Ovary (tissue), 9 donors: ENCODE data around the gene TTLL3. TPM values are rescaled to one million over a fixed set of nuclear protein-coding genes. Genes with fewer than 3 reads are reported as not detected.

ENCODE experiments used
- DNase-seq, 5 donors: peaks; one replicate each; pipeline ENCODE4 v3.0.0-alpha.2; 2019 to 2020
- H3K27ac ChIP-seq, 2 donors: fragments of 200-600 bp; one replicate each; pipeline versions ENCODE4 v1.5.1 to v1.8.0; 2019 to 2022
- H3K27me3 ChIP-seq: fragments of 200-600 bp; one replicate; pipeline ENCODE4 v1.8.0; 2022
- H3K36me3 ChIP-seq: fragments of 200-600 bp; sonication (generic); one replicate; pipeline ENCODE4 v1.5.1; 2019
- H3K4me1 ChIP-seq: one replicate; pipeline ENCODE4 v1.8.1; 2013; ENCODE audit warnings: mild to moderate bottlenecking, moderate library complexity; ENCODE audit not compliant: insufficient read depth
- H3K4me3 ChIP-seq: fragments of 200-600 bp; sonication (generic); one replicate; pipeline ENCODE4 v1.5.1; 2017
- H3K9me3 ChIP-seq, 2 donors: fragments of 200-600 bp in 1 of 2; sonication (generic) in 1 of 2; one replicate each; pipeline versions ENCODE4 v1.5.1 to v1.8.1; 2013 to 2019; ENCODE audit warnings: mild to moderate bottlenecking in 1 of 2, moderate library complexity in 1 of 2
- CTCF ChIP-seq, 3 donors: fragments of 450-650 bp in 2 of 3; fragments of 200-600 bp in 1 of 3; IDR thresholded peaks; one replicate each; pipeline versions ENCODE4 v1.5.1 to v1.8.0; 2016 to 2022; ENCODE audit warnings: antibody characterized with exemption in 3 of 3, mild to moderate bottlenecking in 1 of 3
- EP300 ChIP-seq: sonication (generic); formaldehyde crosslinking; IDR thresholded peaks from one replicate; pipeline ENCODE4 v1.6.1; 2017; ENCODE audit warnings: antibody characterized with exemption
- POLR2A ChIP-seq: fragments of 450-650 bp; IDR thresholded peaks from one replicate; pipeline ENCODE4 v1.6.1; 2017; ENCODE audit warnings: antibody characterized with exemption, mild to moderate bottlenecking, moderate library complexity
- WGBS, 3 donors: extraction: QIAGEN DNeasy Blood & Tissue Kit in 1 of 3; methylation state at CpG; one replicate each; pipeline versions ENCODE4 v1.1.5 to v1.1.7; 2013 to 2017; 5-methylcytosine and 5-hydroxymethylcytosine counted together
- intact Hi-C, 4 donors: fragments of 100-400 bp; cut with DNase I; formaldehyde crosslinking; loops; one replicate each; pipeline versions ENCODE4 v1.11.0 to v1.15.1; 2022 to 2023
- polyA plus RNA-seq, 2 donors: library from polyadenylated mRNA; stranded (reverse); fragments of 200-250 nt in 1 of 2; fragments of 350-450 nt in 1 of 2; fragmentation: Illumina TruSeq in 1 of 2; extraction: RNeasy Lipid Tissue Mini Kit (QIAGEN cat#74804) in 1 of 2; gene quantifications; one replicate each; pipeline ENCODE4 v1.2.3, GENCODE V29; 2013 to 2014
- total RNA-seq, 7 donors: library from RNA; depleted of rRNA in 2 of 7; stranded (reverse); fragments of >200 nt in 2 of 7; fragmentation: NEBNext Ultra II Directional in 3 of 7; extraction: Animal tissue kit (Norgen Biotek cat#: 25700) in 3 of 7; gene quantifications; one replicate each; pipeline versions ENCODE4 v1.1.0 to v1.2.4, GENCODE V29; 2016 to 2023
- donor health status: DM: no; HTN: no; CAD: no; lungs with moderate emphysema.
- donor health status: DM: no; HTN: no; CAD: no.
- donor health status: Bipolar disorder and iron deficiency.
- donor health status: DM: yes; HTN: yes; CAD: no.
- donor health status: DM: no; HTN: no; CAD: no.
- donor health status: DM: yes; HTN: yes; CAD: no.

TTLL3 gene
- total and polyA plus RNA-seq, 9 donors = 43.0 to 94.4 (median 62.0) TPM

- WGBS, 3 donors = 91 to 95% (median 92%) methylated on average over 9 of the region's 9 CpGs
These were observed 2.9 kb downstream of the TTLL3 start for GRCh38 chr3:9812870-9813483.

GRCh38 chr3:9815986-9816385, 5.9 kb downstream of the TTLL3 start:
- H3K4me3 ChIP-seq = no peak overlapping the region
- no peak overlapping the region for H3K27ac ChIP-seq
- no peak for TF ChIP-seq EP300
- TF ChIP-seq POLR2A = no peak
- TF ChIP-seq CTCF (IDR thresholded peaks at IDR 0.05) = no peak
- no peaks in the 10 kb centered on the region for H3K36me3 ChIP-seq
- no peak for DNase-seq
- no peaks in the 10 kb centered on the region for H3K9me3 ChIP-seq
- peaks cover 2% of the 10 kb centered on the region for H3K4me1 ChIP-seq
- H3K27me3 ChIP-seq = no peaks in the 10 kb centered on the region
- intact Hi-C loops = no loop called here
- 88 to 89% (median 88%) methylated on average over 9 of the region's 9 CpGs for WGBS, 3 donors

More at GRCh38 chr3:9812870-9813483, 2.9 kb downstream of the TTLL3 start:
- no peak for DNase-seq
- Histone ChIP-seq H3K27me3 (no peaks in the 10 kb centered on the region), H3K4me3 (no peak overlapping the region), H3K36me3 (no peaks in the 10 kb centered on the region), H3K9me3 (no peaks in the 10 kb centered on the region), H3K4me1 (peaks cover 8% of the 10 kb centered on the region), H3K27ac (no peak overlapping the region)
- intact Hi-C loops = no loop called here
- no peak for TF ChIP-seq EP300

GRCh38 chr3:9817436-9817835, 7.4 kb downstream of the TTLL3 start:
- Histone ChIP-seq H3K36me3 (no peaks in the 10 kb centered on the region), H3K4me1 (no peaks in the 10 kb centered on the region), H3K4me3 (no peak overlapping the region), H3K9me3 (no peaks in the 10 kb centered on the region), H3K27me3 (no peaks in the 10 kb centered on the region), H3K27ac (no peak overlapping the region)
- WGBS, 3 donors = 87 to 92% (median 92%) methylated on average over 6 of the region's 6 CpGs
- intact Hi-C loops = no loop called here
- TF ChIP-seq EP300 (no peak), POLR2A (no peak), CTCF (IDR thresholded peaks at IDR 0.05) (no peak)
- DNase-seq = no peak

- no peaks in the 10 kb centered on the region for H3K9me3 ChIP-seq
- intact Hi-C loops = no loop called here
- H3K27ac ChIP-seq = no peak overlapping the region
- no peak overlapping the region for H3K4me3 ChIP-seq
- H3K36me3 ChIP-seq = no peaks in the 10 kb centered on the region
- 80 to 95% (median 94%) methylated on average over 6 to 7 of the region's 7 CpGs for WGBS, 3 donors
- no peak for TF ChIP-seq CTCF (IDR thresholded peaks at IDR 0.05)
- no peak for TF ChIP-seq EP300
- TF ChIP-seq POLR2A = no peak
- no peaks in the 10 kb centered on the region for H3K27me3 ChIP-seq
- no peaks in the 10 kb centered on the region for H3K4me1 ChIP-seq
- no peak for DNase-seq
These were observed 8.7 kb downstream of the TTLL3 start for GRCh38 chr3:9818666-9819335.

- Histone ChIP-seq H3K36me3 (no peaks in the 10 kb centered on the region), H3K4me3 (no peak overlapping the region), H3K9me3 (no peaks in the 10 kb centered on the region), H3K27ac (no peak overlapping the region), H3K27me3 (no peaks in the 10 kb centered on the region), H3K4me1 (no peaks in the 10 kb centered on the region)
- TF ChIP-seq EP300 (no peak), CTCF (IDR thresholded peaks at IDR 0.05) (no peak), POLR2A (no peak)
- 86 to 94% (median 89%) methylated on average over 12 of the region's 12 CpGs for WGBS, 3 donors
- DNase-seq = no peak
- intact Hi-C loops = no loop called here
These were observed 10.5 kb downstream of the TTLL3 start for GRCh38 chr3:9820543-9820942.
